ENCODE results near the gene AIP.

- TF ChIP-seq CTCF (IDR thresholded peaks at IDR 0.05; ENCODE audit: borderline replicate concordance, extremely low read depth, low read length, poor library complexity, severe bottlenecking): no peak
- TF ChIP-seq EZH2 (IDR thresholded peaks at IDR 0.05; ENCODE audit: borderline replicate concordance, low read depth, low read length, severe bottlenecking): no peak
Observed at GRCh38 chr11:67469508-67469811, 13.4 kb upstream of the AIP start.

Measured in DND-41 (cell line).